WTC11 (cell line): ENCODE data around the gene IFRD1. TPM values are rescaled to one million over a fixed set of nuclear protein-coding genes. Genes with fewer than 3 reads are reported as not detected.

Experiments used
- ATAC-seq: fragments of 200-7000 bp; cut with Tn5 transposase; 2 replicates; pipeline ENCODE4 v1.10.0; 2021; ENCODE audit warnings: mild to moderate bottlenecking, moderate library complexity
- CTCF ChIA-PET: fragments of 300-600 bp; sonication (Branson Sonifier 250); formaldehyde crosslinking; loops from one replicate; lab custom pipeline; 2021; ENCODE audit warnings: antibody characterized with exemption; lab: Charles Lee
- POLR2A ChIA-PET: fragments of 350-600 bp; sonication (Branson Sonifier 250); formaldehyde crosslinking; loops from one replicate; lab custom pipeline; 2021; ENCODE audit warnings: antibody characterized with exemption; lab: Charles Lee
- DNase-seq: peaks from one replicate; pipeline ENCODE4 v3.0.0; 2021; ENCODE audit warnings: low spot score
- H3K27ac Mint-ChIP-seq: 2 replicates; pipeline ENCODE4 v1.8.0; 2021; ENCODE audit warnings: mixed read lengths
- H3K27me3 Mint-ChIP-seq: 2 replicates; pipeline ENCODE4 v1.8.0; 2021; ENCODE audit warnings: low read depth, mild to moderate bottlenecking, moderate library complexity, mixed read lengths
- H3K36me3 Mint-ChIP-seq: 2 replicates; pipeline ENCODE4 v1.8.0; 2021; ENCODE audit warnings: mixed read lengths
- H3K4me1 Mint-ChIP-seq: 2 replicates; pipeline ENCODE4 v1.8.0; 2022; ENCODE audit warnings: mixed read lengths
- H3K4me3 Mint-ChIP-seq: 2 replicates; pipeline ENCODE4 v1.8.0; 2021; ENCODE audit warnings: mild to moderate bottlenecking, moderate library complexity, mixed read lengths
- H3K9me3 Mint-ChIP-seq: 2 replicates; pipeline ENCODE4 v1.8.0; 2021; ENCODE audit warnings: mixed read lengths
- AR ChIP-seq: fragments of 250-450 bp; sonication (Bioruptor Pico); IDR thresholded peaks from 2 replicates; pipeline ENCODE4 v1.9.0; 2021; ENCODE audit warnings: mild to moderate bottlenecking
- ATF2 ChIP-seq: sonication (generic); formaldehyde crosslinking; IDR thresholded peaks from 2 replicates; pipeline ENCODE4 v1.8.1; 2022; ENCODE audit warnings: low read depth, missing genetic modification reagents, borderline replicate concordance
- CBFB ChIP-seq: sonication (generic); formaldehyde crosslinking; IDR thresholded peaks from 2 replicates; pipeline ENCODE4 v1.8.1; 2022; ENCODE audit warnings: mild to moderate bottlenecking, low read depth, missing genetic modification reagents
- CREB1 ChIP-seq: sonication (generic); formaldehyde crosslinking; IDR thresholded peaks from 2 replicates; pipeline ENCODE4 v1.8.0; 2023; ENCODE audit warnings: mild to moderate bottlenecking, missing genetic modification reagents
- E2F5 ChIP-seq: sonication (generic); formaldehyde crosslinking; IDR thresholded peaks from 2 replicates; pipeline ENCODE4 v1.8.1; 2022; ENCODE audit warnings: mild to moderate bottlenecking, moderate library complexity, missing genetic modification reagents
- ELF4 ChIP-seq: sonication (generic); formaldehyde crosslinking; IDR thresholded peaks from 2 replicates; pipeline ENCODE4 v1.8.1; 2022; ENCODE audit warnings: low read depth, mild to moderate bottlenecking, moderate library complexity, missing genetic modification reagents
- GTF2I ChIP-seq: fragments of 250-450 bp; sonication (Bioruptor Pico); conservative IDR thresholded peaks from 2 replicates; pipeline ENCODE4 v1.4.0; 2021; ENCODE audit warnings: mild to moderate bottlenecking
- MLX ChIP-seq: sonication (generic); formaldehyde crosslinking; IDR thresholded peaks from 2 replicates; pipeline ENCODE4 v1.8.1; 2023; ENCODE audit warnings: mild to moderate bottlenecking, missing genetic modification reagents, moderate library complexity
- PREB ChIP-seq: sonication (generic); formaldehyde crosslinking; IDR thresholded peaks from 2 replicates; pipeline ENCODE4 v1.8.1; 2022; ENCODE audit warnings: mild to moderate bottlenecking, missing genetic modification reagents, moderate library complexity, borderline replicate concordance
- RELA ChIP-seq: sonication (generic); formaldehyde crosslinking; IDR thresholded peaks from 2 replicates; pipeline ENCODE4 v1.8.1; 2022; ENCODE audit warnings: missing genetic modification reagents, mild to moderate bottlenecking, borderline replicate concordance
- RORB ChIP-seq: fragments of 250-450 bp; sonication (Bioruptor Pico); IDR thresholded peaks from 2 replicates; pipeline ENCODE4 v1.9.0; 2021; ENCODE audit warnings: mild to moderate bottlenecking
- SP1 ChIP-seq: sonication (generic); formaldehyde crosslinking; conservative IDR thresholded peaks from 2 replicates; pipeline ENCODE4 v1.8.1; 2022; ENCODE audit warnings: missing genetic modification reagents
- TEAD4 ChIP-seq: sonication (generic); formaldehyde crosslinking; IDR thresholded peaks from 2 replicates; pipeline ENCODE4 v1.8.0; 2022; ENCODE audit warnings: mild to moderate bottlenecking, missing genetic modification reagents
- TP53 ChIP-seq: sonication (generic); formaldehyde crosslinking; IDR thresholded peaks from 2 replicates; pipeline ENCODE4 v1.8.1; 2023; ENCODE audit warnings: mild to moderate bottlenecking, missing genetic modification reagents
- ZNF138 ChIP-seq: sonication (generic); formaldehyde crosslinking; conservative IDR thresholded peaks from 2 replicates; pipeline ENCODE4 v1.8.1; 2022; ENCODE audit warnings: mild to moderate bottlenecking, moderate library complexity, missing genetic modification reagents
- ZNF263 ChIP-seq: sonication (generic); formaldehyde crosslinking; IDR thresholded peaks from 2 replicates; pipeline ENCODE4 v1.8.1; 2022; ENCODE audit warnings: low read depth, mild to moderate bottlenecking, moderate library complexity, missing genetic modification reagents
- ZNF423 ChIP-seq: fragments of 250-450 bp; sonication (Bioruptor Pico); IDR thresholded peaks from 2 replicates; pipeline ENCODE4 v2.1.2; 2022; ENCODE audit warnings: mild to moderate bottlenecking, moderate library complexity
- ZNF425 ChIP-seq: fragments of 250-450 bp; sonication (Bioruptor Pico); conservative IDR thresholded peaks from 2 replicates; pipeline ENCODE4 v1.9.0; 2021; ENCODE audit warnings: mild to moderate bottlenecking
- ZSCAN18 ChIP-seq: fragments of 250-450 bp; sonication (Bioruptor Pico); IDR thresholded peaks from 2 replicates; pipeline ENCODE4 v2.1.2; 2022; ENCODE audit warnings: mild to moderate bottlenecking, moderate library complexity
- total RNA-seq: library from RNA; stranded (reverse); gene quantifications from 3 replicates; pipeline ENCODE4 v1.2.3, GENCODE V29; 2021

IFRD1 gene
- total RNA-seq, 1 experiment from 2014 or later, result 31.2 TPM

- no peak for DNase-seq
- no peaks in the 10 kb centered on the region for H3K4me1 Mint-ChIP-seq
- CTCF ChIA-PET, result interaction anchor here (0.8 to 1.5 kb wide), 2 partner anchors 14 to 37 kb away, joined by 5 to 6 read pairs; no protein-coding TSS in a partner anchor
- H3K27me3 Mint-ChIP-seq, result no peaks in the 10 kb centered on the region
- POLR2A ChIA-PET, result interaction anchor here (0.5 kb wide), 1 partner anchor 39 kb away, joined by 3 read pairs; no protein-coding TSS in a partner anchor
- no peak for TF ChIP-seq ELF4 (CRISPR knock-in tag)
- TF ChIP-seq ZNF425 (CRISPR knock-in tag), result no peak
- no peak for TF ChIP-seq CREB1 (CRISPR knock-in tag)
- no peak for TF ChIP-seq ZNF138 (CRISPR knock-in tag)
- no peak for TF ChIP-seq RELA (CRISPR knock-in tag)
- TF ChIP-seq GTF2I (CRISPR knock-in tag), result no peak
- no peak for TF ChIP-seq ZNF423 (CRISPR knock-in tag)
- no peak for TF ChIP-seq PREB (CRISPR knock-in tag)
- no peak for TF ChIP-seq ZSCAN18
- no peak for TF ChIP-seq ZNF263
- TF ChIP-seq RORB (CRISPR knock-in tag), result no peak
- TF ChIP-seq MLX (CRISPR knock-in tag), result no peak
- no peak for TF ChIP-seq AR
- no peak for TF ChIP-seq CBFB (CRISPR knock-in tag)
- no peaks in the 10 kb centered on the region for H3K9me3 Mint-ChIP-seq
- H3K4me3 Mint-ChIP-seq, result no peak overlapping the region
- no peak for ATAC-seq
- H3K27ac Mint-ChIP-seq, result no peak overlapping the region
- no peaks in the 10 kb centered on the region for H3K36me3 Mint-ChIP-seq
Observed at GRCh38 chr7:112509402-112509801, 59.1 kb downstream of the IFRD1 start.

- ATAC-seq (no peak), DNase-seq (no peak)
- no peak overlapping the region for H3K4me3 Mint-ChIP-seq
- H3K9me3 Mint-ChIP-seq, result no peaks in the 10 kb centered on the region
- no peak overlapping the region for H3K27ac Mint-ChIP-seq
- no peaks in the 10 kb centered on the region for H3K27me3 Mint-ChIP-seq
- CTCF ChIA-PET, result interaction anchor here (0.8 to 1.5 kb wide), 2 partner anchors 14 to 36 kb away, joined by 5 to 6 read pairs; no protein-coding TSS in a partner anchor
- POLR2A ChIA-PET, result no interaction called here
- H3K36me3 Mint-ChIP-seq, result no peaks in the 10 kb centered on the region
- H3K4me1 Mint-ChIP-seq, result no peaks in the 10 kb centered on the region
- TF ChIP-seq ATF2 (CRISPR knock-in tag) (no peak), E2F5 (CRISPR knock-in tag) (no peak), TEAD4 (CRISPR knock-in tag) (no peak), TP53 (CRISPR knock-in tag) (no peak), SP1 (CRISPR knock-in tag) (no peak)
- TF ChIP-seq, all 79 proteins: peak for 0
Observed at GRCh38 chr7:112510001-112510742, 59.9 kb downstream of the IFRD1 start.
